Naive thymus-derived CD4-positive, alpha-beta T cell (primary cell): ENCODE data around the gene FKBP15. TPM values are rescaled to one million over a fixed set of nuclear protein-coding genes. Genes with fewer than 3 reads are reported as not detected.

Source experiments
- ATAC-seq: fragments of 150-1000 bp; cut with Tn5 transposase; 2 replicates; pipeline ENCODE4 v1.10.0; 2021; ENCODE audit warnings: mild to moderate bottlenecking, moderate library complexity
- CTCF ChIA-PET: fragments of 350-600 bp; sonication (Branson Sonifier 250); formaldehyde crosslinking; loops from one replicate; lab custom pipeline; 2021; ENCODE audit warnings: antibody characterized with exemption; lab: Charles Lee
- POLR2A ChIA-PET: fragments of 350-600 bp; sonication (Branson Sonifier 250); formaldehyde crosslinking; loops from one replicate; lab custom pipeline; 2021; ENCODE audit warnings: antibody characterized with exemption, inconsistent platforms; lab: Charles Lee
- DNase-seq, 9 donors: peaks; one replicate each; pipeline versions ENCODE4 v3.0.0 to v3.0.0-alpha.2; 2020 to 2022; ENCODE audit warnings: mixed read lengths in 1 of 9
- H3K27ac ChIP-seq: one replicate; pipeline ENCODE4 v1.7.0; 2013; ENCODE audit warnings: mild to moderate bottlenecking, low read depth, low read length, moderate library complexity
- H3K27me3 ChIP-seq, 2 donors: one replicate each; pipeline ENCODE4 v1.7.0; 2013; ENCODE audit warnings: low read length in 2 of 2, mild to moderate bottlenecking in 2 of 2, moderate library complexity in 2 of 2; ENCODE audit not compliant: control insufficient read depth in 2 of 2, insufficient read depth in 2 of 2
- H3K36me3 ChIP-seq, 3 experiments: 1 replicate in 2 of 3; 2 replicates in 1 of 3; pipeline ENCODE4 v1.7.0; 2013; ENCODE audit warnings: low read length in 3 of 3, mild to moderate bottlenecking in 3 of 3, moderate library complexity in 1 of 3; ENCODE audit not compliant: insufficient read depth in 3 of 3, control insufficient read depth in 2 of 3
- H3K4me1 ChIP-seq, 2 donors: one replicate each; pipeline ENCODE4 v1.7.0; 2013; ENCODE audit warnings: low read length in 2 of 2, mild to moderate bottlenecking in 2 of 2, moderate library complexity in 1 of 2; ENCODE audit not compliant: control insufficient read depth in 2 of 2, insufficient read depth in 2 of 2
- H3K4me3 ChIP-seq: 2 replicates; pipeline ENCODE4 v1.7.0; 2013; ENCODE audit warnings: mild to moderate bottlenecking, low read length
- H3K9me3 ChIP-seq, 3 experiments: 1 replicate in 2 of 3; 2 replicates in 1 of 3; pipeline ENCODE4 v1.7.0; 2013; ENCODE audit warnings: low read length in 3 of 3; ENCODE audit not compliant: control insufficient read depth in 2 of 3
- H3K27ac Mint-ChIP-seq, 9 donors: one replicate each; pipeline ENCODE4 v1.8.0; 2020 to 2022; ENCODE audit warnings: mixed read lengths in 9 of 9, mild to moderate bottlenecking in 8 of 9, moderate library complexity in 5 of 9, inconsistent platforms in 2 of 9
- H3K27me3 Mint-ChIP-seq, 5 donors: one replicate each; pipeline ENCODE4 v1.8.0; 2021 to 2022; ENCODE audit warnings: mixed read lengths in 5 of 5, mild to moderate bottlenecking in 1 of 5
- H3K36me3 Mint-ChIP-seq, 5 donors: one replicate each; pipeline ENCODE4 v1.8.0; 2020 to 2022; ENCODE audit warnings: mixed read lengths in 5 of 5, mild to moderate bottlenecking in 3 of 5, inconsistent platforms in 1 of 5
- H3K4me1 Mint-ChIP-seq, 7 donors: one replicate each; pipeline ENCODE4 v1.8.0; 2020 to 2022; ENCODE audit warnings: mixed read lengths in 7 of 7, mild to moderate bottlenecking in 3 of 7, inconsistent platforms in 1 of 7
- H3K4me3 Mint-ChIP-seq, 10 donors: one replicate each; pipeline ENCODE4 v1.8.0; 2020 to 2022; ENCODE audit warnings: mild to moderate bottlenecking in 10 of 10, mixed read lengths in 10 of 10, moderate library complexity in 6 of 10, inconsistent platforms in 2 of 10
- H3K9me3 Mint-ChIP-seq, 11 donors: one replicate each; pipeline ENCODE4 v1.8.0; 2020 to 2022; ENCODE audit warnings: mixed read lengths in 11 of 11, mild to moderate bottlenecking in 4 of 11, inconsistent platforms in 1 of 11, moderate library complexity in 1 of 11
- intact Hi-C, 2 donors: fragments of 100-400 bp; cut with micrococcal nuclease; formaldehyde crosslinking; loops; one replicate each; pipeline ENCODE4 v1.15.1; 2023
- polyA plus RNA-seq, 2 donors: library from polyadenylated mRNA; unstranded; fragments of 300-500 nt; fragmentation: Illumina TruSeq; gene quantifications; one replicate each; pipeline ENCODE4 v1.2.3, GENCODE V29; 2021
- total RNA-seq, 6 experiments: library from RNA in 5 of 6; stranded (reverse) in 5 of 6; gene quantifications; 1 replicate in 5 of 6; 2 replicates in 1 of 6; pipeline ENCODE4 v1.2.3 and lab custom pipeline; 2021 to 2026

The FKBP15 gene
- total and polyA plus RNA-seq, 7 experiments from 2014 or later = 8.8 to 50.6 (median 32.6) TPM

GRCh38 chr9:113219186-113219936 is 1.7 kb downstream of the FKBP15 start:
- Histone ChIP-seq H3K27ac (peak overlapping the region; percentile 94), H3K9me3 (no peaks in the 10 kb centered on the region), H3K36me3 (peaks cover 0 to 7% (median 0%) of the 10 kb centered on the region in 3 experiments), H3K4me1 (peaks cover 17 to 25% of the 10 kb centered on the region in 2 donors), H3K4me3 (peak overlapping the region; percentile 91), H3K27me3 (no peaks in the 10 kb centered on the region)
- intact Hi-C loops = no loop called here
- no peaks in the 10 kb centered on the region for H3K9me3 Mint-ChIP-seq
- ATAC-seq (no peak), DNase-seq (no peak)
- ChIA-PET CTCF (interaction anchor here (1.0 kb wide), 1 partner anchor 56 kb away, joined by 5 read pairs; the partner anchor contains the start of genes CDC26 and PRPF4), POLR2A (interaction anchor here (0.5 kb wide), 1 partner anchor 560 kb away, joined by 5 read pairs; no protein-coding TSS in a partner anchor)
- H3K27me3 Mint-ChIP-seq = no peaks in the 10 kb centered on the region
- H3K27ac Mint-ChIP-seq = peak overlapping the region in 7 of 9 donors; percentile 15 to 93 (median 56)
- H3K36me3 Mint-ChIP-seq = peaks cover 0 to 12% (median 0%) of the 10 kb centered on the region in 5 donors
- peak overlapping the region; percentile 89 to 99 (median 94) for H3K4me3 Mint-ChIP-seq
- H3K4me1 Mint-ChIP-seq = peaks cover 21 to 68% (median 60%) of the 10 kb centered on the region in 7 donors

GRCh38 chr9:113216406-113216805 is 4.7 kb downstream of the FKBP15 start:
- ChIA-PET POLR2A (interaction anchor here (0.6 kb wide), 1 partner anchor 884 kb away, joined by 3 read pairs; no protein-coding TSS in a partner anchor), CTCF (no interaction called here)
- no peak for DNase-seq
- Mint-ChIP-seq H3K9me3 (no peaks in the 10 kb centered on the region), H3K27me3 (no peaks in the 10 kb centered on the region), H3K36me3 (peaks cover 6 to 27% (median 13%) of the 10 kb centered on the region in 5 donors), H3K4me1 (peaks cover 15 to 68% (median 50%) of the 10 kb centered on the region in 7 donors), H3K4me3 (peak overlapping the region in 1 of 10 donors; percentile 15), H3K27ac (no peak overlapping the region)
- H3K27ac ChIP-seq = no peak overlapping the region
- no peaks in the 10 kb centered on the region for H3K27me3 ChIP-seq
- no peaks in the 10 kb centered on the region for H3K9me3 ChIP-seq
- no peak for ATAC-seq
- H3K36me3 ChIP-seq = peaks cover 0 to 4% (median 0%) of the 10 kb centered on the region in 3 experiments
- no peak overlapping the region for H3K4me3 ChIP-seq
- H3K4me1 ChIP-seq = peaks cover 15 to 17% of the 10 kb centered on the region in 2 donors
- intact Hi-C loops = no loop called here

GRCh38 chr9:113215132-113215531 is 5.9 kb downstream of the FKBP15 start:
- H3K27ac Mint-ChIP-seq = peak overlapping the region in 5 of 9 donors; percentile 7 to 57 (median 45)
- ChIA-PET CTCF (no interaction called here), POLR2A (no interaction called here)
- ATAC-seq = no peak
- DNase-seq = no peak
- peaks cover 0 to 6% (median 0%) of the 10 kb centered on the region in 3 experiments for H3K36me3 ChIP-seq
- no peaks in the 10 kb centered on the region for H3K27me3 ChIP-seq
- peaks cover 6 to 25% (median 15%) of the 10 kb centered on the region in 5 donors for H3K36me3 Mint-ChIP-seq
- H3K4me1 Mint-ChIP-seq = peaks cover 14 to 55% (median 46%) of the 10 kb centered on the region in 7 donors
- no peak overlapping the region for H3K4me3 ChIP-seq
- no peak overlapping the region for H3K27ac ChIP-seq
- intact Hi-C loops = no loop called here
- H3K4me3 Mint-ChIP-seq = no peak overlapping the region
- H3K9me3 ChIP-seq = no peaks in the 10 kb centered on the region
- H3K27me3 Mint-ChIP-seq = no peaks in the 10 kb centered on the region
- peaks cover 12 to 16% of the 10 kb centered on the region in 2 donors for H3K4me1 ChIP-seq
- no peaks in the 10 kb centered on the region for H3K9me3 Mint-ChIP-seq

GRCh38 chr9:113210815-113211214 is 10.3 kb downstream of the FKBP15 start:
- no peak overlapping the region for H3K4me3 Mint-ChIP-seq
- no peak overlapping the region for H3K27ac Mint-ChIP-seq
- H3K36me3 Mint-ChIP-seq = peaks cover 12 to 45% (median 31%) of the 10 kb centered on the region in 5 donors
- DNase-seq = no peak
- no peak for ATAC-seq
- no peaks in the 10 kb centered on the region for H3K27me3 ChIP-seq
- H3K27me3 Mint-ChIP-seq = no peaks in the 10 kb centered on the region
- H3K27ac ChIP-seq = no peak overlapping the region
- H3K9me3 Mint-ChIP-seq = no peaks in the 10 kb centered on the region
- intact Hi-C loops = no loop called here
- H3K4me1 Mint-ChIP-seq = peaks cover 6 to 24% (median 21%) of the 10 kb centered on the region in 7 donors
- peaks cover 0 to 8% of the 10 kb centered on the region in 2 donors for H3K4me1 ChIP-seq
- H3K36me3 ChIP-seq = peaks cover 0 to 46% (median 18%) of the 10 kb centered on the region in 3 experiments
- no peak overlapping the region for H3K4me3 ChIP-seq
- ChIA-PET POLR2A (no interaction called here), CTCF (no interaction called here)
- no peaks in the 10 kb centered on the region for H3K9me3 ChIP-seq

- DNase-seq = no peak
- H3K9me3 ChIP-seq = no peaks in the 10 kb centered on the region
- CTCF ChIA-PET = no interaction called here
- peaks cover 0 to 71% (median 26%) of the 10 kb centered on the region in 3 experiments for H3K36me3 ChIP-seq
- H3K27ac Mint-ChIP-seq = no peak overlapping the region
- no peaks in the 10 kb centered on the region for H3K27me3 ChIP-seq
- no peak overlapping the region for H3K4me3 Mint-ChIP-seq
- no peaks in the 10 kb centered on the region for H3K27me3 Mint-ChIP-seq
- H3K36me3 Mint-ChIP-seq = peaks cover 10 to 71% (median 34%) of the 10 kb centered on the region in 5 donors
- ATAC-seq = no peak
- H3K4me1 Mint-ChIP-seq = peaks cover 0 to 5% (median 3%) of the 10 kb centered on the region in 7 donors
- intact Hi-C loops = no loop called here
- H3K4me1 ChIP-seq = no peaks in the 10 kb centered on the region
- H3K9me3 Mint-ChIP-seq = no peaks in the 10 kb centered on the region
- no peak overlapping the region for H3K4me3 ChIP-seq
- POLR2A ChIA-PET = no interaction called here
- H3K27ac ChIP-seq = no peak overlapping the region
Observed at GRCh38 chr9:113205861-113206260, 15.2 kb downstream of the FKBP15 start.

- H3K4me3 Mint-ChIP-seq = no peak overlapping the region
- no peak for ATAC-seq
- peaks cover 0 to 5% (median 3%) of the 10 kb centered on the region in 7 donors for H3K4me1 Mint-ChIP-seq
- peaks cover 10 to 67% (median 34%) of the 10 kb centered on the region in 5 donors for H3K36me3 Mint-ChIP-seq
- no peak for DNase-seq
- peaks cover 0 to 67% (median 26%) of the 10 kb centered on the region in 3 experiments for H3K36me3 ChIP-seq
- H3K27me3 ChIP-seq = no peaks in the 10 kb centered on the region
- intact Hi-C loops = no loop called here
- CTCF ChIA-PET = no interaction called here
- POLR2A ChIA-PET = no interaction called here
- H3K27ac Mint-ChIP-seq = no peak overlapping the region
- H3K9me3 ChIP-seq = no peaks in the 10 kb centered on the region
- H3K27me3 Mint-ChIP-seq = no peaks in the 10 kb centered on the region
- H3K9me3 Mint-ChIP-seq = no peaks in the 10 kb centered on the region
- H3K27ac ChIP-seq = no peak overlapping the region
- H3K4me3 ChIP-seq = no peak overlapping the region
- no peaks in the 10 kb centered on the region for H3K4me1 ChIP-seq
Observed at GRCh38 chr9:113205432-113205831, 15.6 kb downstream of the FKBP15 start.
